ENCODE results near the gene CLTB.
"Not testable (repeated sequence)": the region's sequence is repeated elsewhere in the genome, so short reads cannot be mapped to it uniquely, and the experiment has no call there.

Gene CLTB

DNA sequence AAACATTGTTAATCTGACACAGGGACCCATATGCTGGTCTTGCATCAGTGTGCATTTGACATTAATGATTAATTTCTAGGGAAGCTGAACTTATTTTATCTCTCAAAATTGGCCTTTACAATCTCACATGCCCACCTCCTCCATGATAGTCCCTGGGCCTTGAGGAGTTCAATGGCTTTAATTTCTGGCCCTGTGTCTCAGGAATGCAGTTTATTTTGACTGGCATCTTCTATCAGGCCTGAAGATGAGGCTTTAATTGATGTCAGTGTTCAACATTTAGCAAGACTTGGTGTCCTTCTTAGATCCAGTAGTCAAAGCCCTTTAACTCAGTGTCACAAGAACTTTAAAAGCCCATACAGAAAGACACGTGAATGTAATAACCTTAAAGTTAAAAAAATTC lies 10.5 kb upstream of the CLTB start:
- no peak for DNase-seq

DNA sequence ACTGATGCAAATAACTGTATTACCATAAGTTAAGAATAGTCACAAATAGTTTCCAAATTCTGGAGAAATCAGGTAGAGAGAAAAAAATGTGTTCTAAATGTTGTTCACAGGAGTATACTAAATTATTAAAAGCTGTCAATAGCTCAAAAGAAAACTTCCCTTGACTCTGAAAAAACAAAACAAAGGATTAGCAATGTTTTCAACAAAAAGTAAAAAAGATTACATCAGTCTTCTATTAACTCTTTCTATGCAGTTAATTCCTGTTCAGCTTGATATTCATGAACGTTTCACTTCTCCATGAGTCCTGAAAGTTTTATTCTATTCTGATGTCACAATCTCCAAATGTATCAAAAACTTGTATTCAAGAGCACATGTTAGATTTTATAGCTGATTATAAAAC lies 9.5 kb upstream of the CLTB start:
- no peak for DNase-seq

DNA sequence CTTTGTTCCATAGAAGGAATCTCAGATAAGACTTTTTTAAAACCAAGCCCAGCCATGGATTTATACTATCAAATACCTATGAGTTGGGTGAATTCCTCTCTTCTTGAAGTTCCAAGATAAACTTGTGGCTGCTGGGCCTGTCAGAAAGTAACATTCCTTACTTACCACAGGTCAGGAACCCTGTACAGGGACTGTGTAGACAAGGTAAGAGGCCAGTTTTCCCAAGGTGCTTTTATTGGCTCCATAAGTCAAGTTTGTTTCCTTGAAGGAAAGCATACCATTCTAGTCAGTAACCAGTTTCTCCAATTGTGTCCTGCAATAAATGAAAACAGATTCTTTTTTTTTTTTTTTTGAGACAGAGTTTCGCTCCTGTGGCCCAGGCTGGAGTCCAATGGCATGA lies 8.8 kb upstream of the CLTB start:
- DNase-seq, result no peak

DNA sequence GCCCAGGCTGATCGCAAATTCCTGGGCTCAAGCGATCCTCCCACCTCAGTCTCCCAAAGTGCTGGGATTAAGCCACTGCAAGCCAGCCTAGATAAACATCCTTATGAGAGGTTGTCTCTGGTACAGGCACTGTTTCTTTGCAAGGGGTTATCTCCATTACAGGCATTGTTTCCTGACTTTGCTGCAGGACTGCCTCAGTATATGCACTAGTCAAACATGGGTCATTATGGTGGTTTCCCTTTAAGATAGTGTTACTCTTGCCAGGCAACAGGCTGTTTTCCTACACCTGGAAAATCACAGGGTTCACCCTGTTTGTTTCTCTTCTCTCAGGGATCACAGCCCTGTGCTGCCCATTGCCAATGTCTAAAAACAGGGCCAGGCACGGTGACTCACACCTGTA lies 7.8 kb upstream of the CLTB start:
- no peak for DNase-seq

DNA sequence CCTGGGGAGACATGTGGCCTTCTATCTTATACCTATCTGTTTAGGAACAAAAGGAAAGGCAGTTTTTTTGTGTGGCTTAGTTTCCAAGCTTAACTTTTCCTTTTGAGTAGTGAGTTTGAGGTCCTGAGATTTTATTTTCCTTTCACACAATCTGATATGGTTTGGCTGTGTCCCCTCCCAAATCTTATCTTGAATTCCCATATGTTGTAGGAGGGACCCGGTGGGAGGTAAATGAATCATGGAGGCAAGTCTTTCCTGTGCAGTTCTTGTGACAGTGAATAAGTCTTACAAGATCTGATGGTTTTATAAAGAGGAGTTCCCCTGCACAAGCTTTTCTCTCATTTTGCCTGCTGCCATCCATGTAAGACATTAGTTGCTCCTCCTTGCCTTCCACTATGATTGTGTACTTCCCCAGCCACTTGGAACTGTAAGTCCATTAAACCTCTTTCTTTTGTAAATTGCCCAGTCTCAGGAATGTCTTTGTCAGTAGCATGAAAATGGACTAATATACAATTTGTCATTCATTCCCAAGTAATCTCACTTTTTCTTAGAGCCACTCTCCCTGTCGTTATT lies 4.7 kb upstream of the CLTB start:
- no peak for DNase-seq

DNA sequence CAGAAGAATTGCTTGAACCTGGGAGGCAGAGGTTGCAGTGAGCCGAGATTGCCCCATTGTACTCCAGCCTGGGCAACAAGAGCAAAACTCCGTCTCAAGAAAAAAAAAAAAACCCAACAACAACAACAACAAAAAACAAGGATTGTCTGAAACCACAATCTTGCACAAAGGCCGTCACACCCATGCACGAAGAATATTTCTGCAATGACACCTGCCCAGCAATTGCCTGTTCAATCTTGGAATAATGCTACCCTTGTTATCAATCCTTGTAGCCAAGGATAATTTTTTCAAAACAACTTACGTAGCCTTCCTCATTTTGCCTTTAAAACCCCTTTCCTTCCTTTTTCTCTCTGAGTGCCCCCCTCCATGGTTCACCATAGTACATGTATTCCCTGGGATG lies 3.7 kb upstream of the CLTB start:
- no peak for DNase-seq

DNA sequence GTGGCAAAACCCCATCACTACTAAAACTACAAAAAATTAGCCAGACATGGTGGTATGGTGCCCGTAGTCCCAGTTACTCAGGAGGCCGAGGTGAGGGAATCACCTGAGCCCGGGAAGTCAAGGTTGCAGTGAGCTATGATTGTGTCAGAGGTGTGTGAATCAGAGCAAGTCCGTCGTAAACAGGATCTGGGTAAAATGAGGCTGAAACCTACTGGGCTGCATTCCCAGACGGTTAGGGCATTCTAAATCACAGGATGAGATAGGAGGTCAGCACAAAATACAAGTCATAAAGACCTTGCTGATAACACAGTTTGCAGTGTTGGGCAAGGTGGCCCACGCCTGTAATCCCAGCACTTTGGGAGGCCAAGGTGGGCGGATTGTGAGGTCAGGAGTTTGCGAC lies 1.9 kb upstream of the CLTB start:
- no peak for DNase-seq

DNA sequence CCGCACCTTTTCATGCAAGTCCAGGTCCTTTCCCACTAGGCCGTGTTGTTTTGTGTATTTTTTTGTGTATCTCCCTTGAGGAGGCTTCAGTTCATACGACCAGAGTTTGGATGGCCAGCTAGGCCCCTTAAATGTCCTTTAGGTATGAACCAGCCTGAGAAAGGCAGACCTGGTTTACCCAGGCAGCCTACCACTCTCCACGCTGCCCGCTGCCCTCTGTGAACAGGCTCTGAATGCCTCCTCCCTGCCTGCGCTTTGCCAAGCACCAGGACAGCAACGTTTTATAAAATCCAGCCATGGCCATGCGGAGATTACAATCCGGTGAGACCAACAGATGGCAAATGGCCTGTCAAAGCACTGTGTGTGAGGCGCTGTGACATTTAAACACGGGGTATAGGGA lies 626 bp upstream of the CLTB start:
- DNase-seq, result no peak

DNA sequence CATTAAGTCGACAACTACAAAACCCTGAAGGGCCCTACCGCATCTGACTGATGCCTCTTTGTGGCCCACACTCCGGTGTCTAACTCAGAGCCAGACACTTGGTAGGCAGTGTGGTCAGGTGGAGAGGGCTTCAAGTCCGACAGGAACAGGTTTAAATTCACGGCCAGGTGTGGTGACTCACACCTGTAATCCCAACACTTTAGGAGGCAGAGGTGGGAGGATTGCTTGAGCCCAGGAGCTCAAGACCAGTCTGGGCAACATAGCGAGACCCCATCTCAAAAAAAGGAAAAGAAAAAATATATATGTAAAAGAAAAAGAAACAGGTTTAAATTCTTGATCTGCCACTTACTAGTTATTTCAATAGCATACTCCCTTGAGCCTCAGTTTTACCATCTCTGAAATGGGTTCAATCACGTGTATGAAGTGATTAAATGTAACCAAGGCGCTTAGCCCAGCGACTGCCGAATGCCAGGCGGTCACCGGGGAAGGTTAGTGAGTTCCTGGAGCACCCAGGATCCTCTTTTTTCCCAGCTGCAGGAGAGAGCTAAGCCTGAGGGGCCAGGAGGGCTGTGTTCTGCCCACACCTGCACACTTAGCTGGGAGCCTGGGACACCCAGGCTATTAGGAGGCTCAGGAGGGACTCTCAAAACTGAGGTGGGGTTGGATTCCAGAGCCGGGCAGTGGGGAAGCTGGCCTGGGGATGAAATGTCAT lies 943 bp downstream of the CLTB start:
- no peak for DNase-seq

DNA sequence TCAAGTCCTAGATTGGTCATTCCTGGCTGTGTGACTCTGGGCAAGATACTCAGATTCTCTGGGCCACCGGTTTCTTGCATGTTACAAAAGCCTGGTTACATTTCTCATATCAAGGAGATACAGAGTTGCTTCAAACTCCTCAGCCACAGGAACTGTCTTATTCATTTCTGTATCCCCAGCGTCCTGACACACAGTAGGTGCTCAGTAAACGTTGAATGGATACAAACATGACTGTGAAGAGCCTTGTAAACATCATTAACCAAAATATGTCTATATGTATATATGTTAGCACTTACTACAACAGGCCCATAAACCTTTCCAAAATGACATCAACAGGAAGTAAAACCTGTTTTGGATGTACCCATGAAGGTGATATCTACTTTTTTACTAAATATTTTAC lies 1.6 kb downstream of the CLTB start:
- DNase-seq, result no peak

DNA sequence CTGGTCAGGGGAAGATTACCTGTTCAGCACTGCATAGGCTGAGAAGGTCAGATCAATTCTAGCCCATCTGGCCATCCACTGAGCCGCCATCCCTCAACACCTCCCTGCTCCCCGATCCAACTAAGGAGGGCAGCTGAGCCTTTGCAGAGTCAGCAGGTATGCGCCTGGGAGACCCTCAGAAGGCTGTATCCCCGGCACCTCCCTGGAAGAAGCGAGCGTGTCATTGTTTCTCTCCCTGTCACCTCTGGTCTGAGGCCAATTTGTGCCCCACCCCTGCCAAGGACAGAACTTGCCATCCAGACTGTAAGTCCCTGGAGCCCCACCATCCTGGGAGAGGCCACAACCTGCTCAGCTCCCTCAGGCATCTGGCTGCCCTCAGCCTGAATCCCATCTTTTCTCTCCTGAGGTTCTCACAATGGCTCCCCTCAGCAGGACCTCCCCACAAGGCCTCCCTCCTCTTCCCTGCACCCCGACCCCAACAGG lies 2.6 kb downstream of the CLTB start:
- DNase-seq, result no peak

DNA sequence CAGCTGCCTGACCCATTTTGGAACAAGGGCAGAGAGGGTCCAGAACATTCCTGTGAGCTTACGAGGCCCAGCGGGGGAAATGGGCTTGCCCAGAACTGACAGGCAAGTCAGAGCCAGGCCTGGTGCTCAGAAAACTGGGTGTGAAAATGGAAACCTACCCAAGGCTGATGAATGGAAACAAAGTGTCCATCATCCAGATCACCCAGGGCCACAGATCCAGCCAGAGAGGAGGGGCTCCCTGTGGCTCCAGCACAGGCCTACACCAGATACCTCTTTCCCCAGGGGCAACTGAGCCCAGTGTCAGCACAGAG lies 3.1 kb downstream of the CLTB start:
- no peak for DNase-seq

DNA sequence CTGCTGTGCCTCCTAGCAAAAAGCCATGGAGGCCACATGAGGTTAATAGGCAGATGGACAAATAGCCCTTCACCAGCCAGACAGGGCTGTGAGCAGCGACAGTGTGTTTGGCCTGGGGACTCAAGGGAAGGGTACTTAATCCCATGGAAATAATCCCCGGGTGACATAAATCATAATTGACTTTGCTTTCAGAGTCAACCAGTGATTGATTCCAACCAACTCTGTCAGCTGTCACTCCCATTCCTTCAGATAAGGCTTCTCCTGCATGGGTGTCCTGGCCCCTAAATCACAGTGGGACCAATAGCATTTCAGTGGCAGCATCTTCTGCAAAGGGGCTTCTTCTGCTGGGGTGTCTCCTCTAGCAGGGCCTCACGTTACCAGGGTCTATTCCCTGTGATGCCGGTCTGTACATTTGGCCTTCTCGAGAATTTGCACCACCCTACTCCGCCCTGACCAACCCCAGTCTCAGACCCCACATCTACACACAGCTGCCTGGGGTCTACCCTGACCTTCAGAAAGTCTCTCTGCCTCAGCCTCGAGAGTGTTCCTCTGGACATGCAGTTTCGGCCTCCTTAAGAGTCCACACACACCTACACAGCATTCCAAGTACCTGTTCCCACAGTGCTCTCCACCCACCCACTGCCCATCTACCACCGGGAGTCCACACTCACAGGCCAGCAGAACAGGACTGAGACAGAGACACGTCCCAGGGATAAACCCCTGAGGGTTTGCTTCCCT lies 3.7 kb downstream of the CLTB start:
- DNase-seq, result no peak

DNA sequence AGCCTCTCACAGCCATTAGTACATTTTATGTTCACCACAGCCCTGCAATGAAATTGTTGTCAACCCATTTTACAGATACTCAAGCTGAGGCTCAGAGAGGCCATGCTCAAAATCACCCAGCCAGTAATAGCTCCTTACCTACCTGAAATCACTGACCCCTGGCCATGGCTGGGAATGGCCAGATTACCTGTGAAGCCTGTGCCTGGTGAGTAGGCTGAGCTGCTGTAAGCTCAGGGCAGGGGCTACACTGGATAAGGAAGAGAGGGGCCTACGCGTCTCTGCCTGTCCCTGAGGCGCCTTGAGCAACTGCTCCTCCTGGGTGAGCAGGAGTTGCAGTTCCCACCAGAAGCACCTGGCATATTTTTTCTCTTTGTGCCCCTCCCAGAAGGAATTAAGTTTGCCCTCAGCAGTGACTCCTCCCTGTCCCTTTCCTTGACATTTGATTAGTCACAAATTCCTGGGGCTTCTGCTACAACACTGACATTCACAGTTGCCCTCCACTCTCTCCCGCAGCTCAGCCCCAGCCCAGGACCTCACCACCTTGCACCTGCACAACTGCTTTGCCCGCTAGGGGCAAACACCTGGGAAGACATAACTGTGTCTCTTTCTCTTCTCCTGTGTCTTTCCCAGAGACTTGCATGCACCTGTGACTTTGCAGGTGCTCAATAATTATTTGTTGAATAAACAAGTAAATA lies 5.7 kb downstream of the CLTB start:
- no peak for DNase-seq

DNA sequence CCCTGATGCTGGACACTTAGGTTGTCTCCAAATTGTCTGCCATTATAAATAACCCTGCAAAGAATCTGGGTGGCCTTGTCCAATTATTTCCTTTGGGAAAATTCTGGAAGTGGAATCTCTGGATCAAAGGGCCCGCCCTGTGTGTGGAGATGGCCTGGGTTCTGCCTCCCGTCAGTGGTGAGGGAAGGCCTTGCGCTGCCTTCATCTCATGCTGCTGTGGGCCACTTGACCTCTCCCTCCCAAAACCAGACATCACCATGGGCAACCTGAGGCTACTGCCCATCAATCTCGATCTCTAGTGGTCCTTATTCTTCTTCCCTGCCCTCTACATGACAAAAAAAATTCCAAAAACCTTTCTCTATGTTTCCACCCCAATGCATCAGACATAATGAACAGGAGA lies 6.6 kb downstream of the CLTB start:
- DNase-seq, result no peak

DNA sequence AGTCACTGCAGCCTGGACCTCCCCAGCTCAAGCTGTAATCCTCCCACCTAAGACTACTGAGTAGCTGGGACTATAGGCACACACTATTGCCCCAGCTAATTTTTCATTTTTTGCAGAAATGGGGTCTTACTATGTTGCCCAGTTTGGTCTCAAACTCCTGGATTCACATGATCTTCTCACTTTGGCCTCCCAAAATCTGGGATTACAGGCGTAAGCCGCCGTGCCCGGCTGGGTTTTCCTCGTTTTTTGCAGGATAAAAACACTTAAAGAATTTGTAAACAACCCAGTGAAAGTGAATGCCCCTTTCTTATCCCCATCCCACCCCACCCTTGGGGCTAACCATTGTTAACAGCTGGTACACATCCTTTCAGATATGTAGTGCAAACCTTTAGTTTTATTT lies 7.7 kb downstream of the CLTB start:
- no peak for DNase-seq

DNA sequence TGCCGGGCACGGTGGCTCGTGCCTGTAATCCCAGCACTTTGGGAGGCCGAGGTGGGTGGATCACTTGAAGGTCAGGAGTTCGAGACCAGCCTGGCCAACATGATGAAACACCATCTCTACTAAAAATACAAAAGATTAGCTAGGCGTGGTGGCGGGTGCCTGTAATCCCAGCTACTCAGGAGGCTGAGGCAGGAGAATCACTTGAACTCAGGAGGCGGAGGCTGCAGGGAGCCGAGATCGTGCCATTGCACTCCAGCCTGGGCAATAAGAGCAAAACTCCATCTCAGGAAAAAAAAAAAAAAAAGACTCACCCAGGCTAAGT lies 8.1 kb downstream of the CLTB start:
- DNase-seq, result not testable (repeated sequence)

DNA sequence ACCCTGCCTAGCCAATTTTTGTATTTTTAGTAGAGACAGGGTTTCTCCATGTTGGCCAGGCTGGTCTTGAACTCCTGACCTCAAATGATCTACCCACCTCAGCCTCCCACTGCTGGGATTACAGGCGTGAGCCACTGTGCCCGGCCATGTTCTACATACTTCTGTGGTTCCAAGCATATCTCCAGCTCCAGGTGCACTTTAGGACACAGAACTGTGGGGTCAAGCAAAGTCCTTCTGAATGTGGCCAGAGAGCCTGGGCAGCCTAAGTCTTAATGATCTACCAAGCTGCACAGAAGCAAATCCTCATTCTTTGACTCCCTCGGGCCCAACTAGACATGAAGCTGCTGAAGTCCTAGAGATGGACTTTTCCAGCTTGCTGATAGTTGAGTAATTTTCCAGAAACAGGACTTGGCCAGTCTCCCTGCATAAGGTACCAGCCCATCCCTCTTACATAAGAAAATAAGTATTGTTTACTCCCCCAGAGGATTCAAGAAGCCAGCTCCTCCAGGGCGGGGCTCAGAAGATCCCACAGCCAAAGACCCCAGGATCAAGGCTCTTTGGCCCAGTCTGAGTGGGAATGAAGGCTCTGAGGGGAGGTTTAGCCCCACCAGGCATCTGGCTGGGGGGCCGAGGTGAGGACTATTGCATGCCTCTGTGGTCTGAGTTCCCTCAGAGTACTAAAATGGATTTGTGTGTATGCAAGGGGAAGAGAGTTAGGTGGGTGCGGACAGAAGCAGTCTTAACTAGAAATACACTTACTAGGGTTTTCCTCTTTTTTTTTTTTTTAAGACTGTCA lies 8.7 kb downstream of the CLTB start:
- no peak for DNase-seq

DNA sequence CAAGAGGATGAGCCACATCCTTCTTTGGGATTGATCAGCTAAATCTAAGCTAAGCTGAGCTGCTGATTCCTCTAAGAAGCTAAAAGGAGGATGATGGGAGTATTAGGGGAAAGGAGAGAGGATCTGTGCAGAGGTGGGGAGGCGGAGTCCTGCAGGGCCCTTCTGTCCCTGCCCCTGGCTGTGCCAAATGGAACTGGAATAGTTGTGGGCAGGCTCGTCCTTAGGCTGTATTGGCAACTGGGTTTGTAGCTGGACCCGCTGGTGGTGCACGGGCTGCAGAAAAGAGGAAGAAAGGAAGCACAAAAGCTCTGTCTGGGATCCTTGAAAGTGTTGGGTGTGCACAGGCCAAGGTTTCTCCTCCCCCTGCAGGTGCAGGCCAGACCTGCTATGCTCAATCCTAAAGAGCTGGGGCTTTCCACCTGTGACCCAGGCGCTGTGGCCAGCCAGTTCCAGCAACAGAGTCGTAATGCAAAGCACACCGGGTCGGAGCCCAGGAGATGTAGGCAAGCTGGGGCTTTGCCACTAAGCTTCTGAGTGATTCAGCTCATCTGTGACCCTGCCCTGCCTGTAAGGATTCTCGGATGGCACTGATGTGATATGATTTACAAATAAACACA lies 9.8 kb downstream of the CLTB start:
- DNase-seq, result no peak

DNA sequence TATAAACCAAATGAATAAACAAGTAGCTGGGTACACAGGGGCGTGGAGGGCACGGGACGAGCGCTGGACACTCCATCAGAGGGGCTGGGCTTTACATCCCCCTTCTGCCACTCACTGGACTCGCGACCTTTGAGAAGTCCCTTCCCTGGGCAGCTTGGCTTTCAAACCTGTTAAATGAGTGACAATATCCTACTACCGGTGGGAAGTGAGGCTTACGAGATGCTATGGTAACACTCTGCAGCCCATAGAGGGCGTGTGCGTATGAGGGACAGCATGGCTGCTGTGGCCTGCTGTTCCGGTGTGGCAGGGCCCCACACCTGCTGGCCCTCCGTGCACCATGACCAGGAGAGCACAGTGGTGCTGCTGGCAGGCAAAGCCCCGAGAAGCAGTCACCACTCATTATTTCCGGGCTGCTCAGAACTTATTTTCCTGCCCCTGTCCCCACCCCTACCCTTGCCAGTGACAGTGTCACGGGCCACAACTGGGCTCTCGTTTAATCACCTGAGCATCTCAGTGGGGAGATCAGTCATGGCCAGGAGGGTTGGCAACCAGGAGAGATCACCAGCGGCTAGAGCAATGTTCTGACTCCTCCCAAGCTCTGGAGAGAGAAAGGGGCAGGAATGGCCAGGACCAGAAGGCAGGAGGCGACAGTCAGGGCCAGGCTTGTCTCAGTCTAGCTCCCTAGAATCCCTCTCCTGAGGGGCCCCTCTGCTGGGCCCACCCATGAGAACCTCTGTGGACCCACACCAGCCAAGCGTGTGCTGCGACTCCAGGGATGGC lies 10.5 kb downstream of the CLTB start:
- DNase-seq, result no peak

DNA sequence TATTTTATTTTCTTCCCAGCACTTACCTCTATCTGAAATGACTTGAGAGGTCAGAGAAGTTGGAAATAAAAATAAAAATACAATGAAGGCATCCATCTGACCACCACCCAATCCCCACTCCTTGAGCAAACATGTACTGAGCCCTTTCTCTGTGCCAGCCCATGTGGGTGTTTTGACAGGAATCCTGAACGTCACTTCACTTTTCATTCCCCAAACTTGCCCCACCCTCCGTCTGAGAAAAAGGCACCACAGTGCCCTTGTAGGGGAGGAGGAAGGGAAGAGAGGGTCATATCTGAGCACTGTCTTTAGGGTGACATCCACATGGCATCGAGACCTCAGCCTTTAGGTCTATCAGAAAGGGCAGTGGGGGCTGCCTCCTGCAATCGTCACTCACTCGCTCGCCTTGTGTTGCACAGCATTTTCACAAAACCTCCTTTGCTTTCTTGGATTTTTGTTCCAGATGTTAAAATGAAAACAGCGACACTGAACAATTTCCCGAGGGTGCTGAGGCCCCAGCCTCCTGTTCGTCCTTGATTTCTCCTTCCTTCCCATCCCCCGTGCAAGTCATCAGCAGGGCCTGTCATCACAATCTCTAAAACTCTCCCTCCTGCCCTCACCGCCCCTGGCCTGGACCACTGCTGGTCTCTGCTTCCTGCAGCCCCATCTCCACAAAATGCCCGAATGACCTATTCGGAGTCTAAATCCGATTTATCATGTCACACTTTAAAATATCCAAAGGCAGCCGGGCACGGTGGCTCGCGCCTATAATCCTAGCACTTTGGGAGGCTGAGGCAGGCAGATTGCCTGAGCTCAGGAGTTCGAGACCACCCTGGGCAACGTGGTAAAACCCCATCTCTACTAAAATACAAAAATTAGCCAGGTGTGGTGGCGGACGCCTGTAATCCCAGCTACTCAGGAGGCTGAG lies 14.8 kb downstream of the CLTB start:
- no peak for DNase-seq
